Lower lobe of right lung (tissue), 2 donors: Measurements from ENCODE around the gene ZNF778. TPM values are rescaled to one million over a fixed set of nuclear protein-coding genes. Genes with fewer than 3 reads are reported as not detected.
A peak's percentile ranks its signal among the peaks of the same experiment; 100 is the strongest.

ENCODE experiments used
- ATAC-seq, 2 donors: fragments of 200-7000 bp; cut with Tn5 transposase; one replicate each; pipeline ENCODE4 v1.9.1; 2020 to 2022; ENCODE audit warnings: mild to moderate bottlenecking in 2 of 2, moderate library complexity in 2 of 2
- DNase-seq: peaks from one replicate; pipeline ENCODE4 v3.0.0-alpha.2; 2020
- H3K27ac ChIP-seq: fragments of 200-600 bp; one replicate; pipeline ENCODE4 v1.8.0; 2022
- H3K27me3 ChIP-seq: fragments of 200-600 bp; one replicate; pipeline ENCODE4 v1.8.0; 2022; ENCODE audit warnings: low read depth
- H3K36me3 ChIP-seq: fragments of 200-600 bp; one replicate; pipeline ENCODE4 v1.8.0; 2022; ENCODE audit warnings: mild to moderate bottlenecking
- H3K4me1 ChIP-seq: fragments of 200-600 bp; one replicate; pipeline ENCODE4 v1.8.0; 2022
- H3K4me3 ChIP-seq: fragments of 200-600 bp; one replicate; pipeline ENCODE4 v1.8.0; 2022; ENCODE audit warnings: mild to moderate bottlenecking
- H3K9me3 ChIP-seq: fragments of 200-600 bp; one replicate; pipeline ENCODE4 v1.8.0; 2022
- intact Hi-C: fragments of 100-400 bp; cut with DNase I; formaldehyde crosslinking; loops from one replicate; pipeline ENCODE4 v1.11.0; 2022
- total RNA-seq: library from RNA; stranded (reverse); fragmentation: NEBNext Ultra II Directional; extraction: Animal tissue kit (Norgen Biotek cat#: 25700); gene quantifications from one replicate; pipeline ENCODE4 v1.2.1, GENCODE V29; 2021
- TF ChIP-seq, protein P1 (sequence below): fragments of 200-600 bp; IDR thresholded peaks from one replicate; pipeline ENCODE4 v1.8.0; 2022; ENCODE audit warnings: antibody characterized with exemption, mild to moderate bottlenecking
- donor health status: DM: no; HTN: yes; CAD: no; lungs with severe emphysema.

Gene ZNF778
- total RNA-seq, 1 donor from 2014 or later: 9.7 TPM

DNA sequence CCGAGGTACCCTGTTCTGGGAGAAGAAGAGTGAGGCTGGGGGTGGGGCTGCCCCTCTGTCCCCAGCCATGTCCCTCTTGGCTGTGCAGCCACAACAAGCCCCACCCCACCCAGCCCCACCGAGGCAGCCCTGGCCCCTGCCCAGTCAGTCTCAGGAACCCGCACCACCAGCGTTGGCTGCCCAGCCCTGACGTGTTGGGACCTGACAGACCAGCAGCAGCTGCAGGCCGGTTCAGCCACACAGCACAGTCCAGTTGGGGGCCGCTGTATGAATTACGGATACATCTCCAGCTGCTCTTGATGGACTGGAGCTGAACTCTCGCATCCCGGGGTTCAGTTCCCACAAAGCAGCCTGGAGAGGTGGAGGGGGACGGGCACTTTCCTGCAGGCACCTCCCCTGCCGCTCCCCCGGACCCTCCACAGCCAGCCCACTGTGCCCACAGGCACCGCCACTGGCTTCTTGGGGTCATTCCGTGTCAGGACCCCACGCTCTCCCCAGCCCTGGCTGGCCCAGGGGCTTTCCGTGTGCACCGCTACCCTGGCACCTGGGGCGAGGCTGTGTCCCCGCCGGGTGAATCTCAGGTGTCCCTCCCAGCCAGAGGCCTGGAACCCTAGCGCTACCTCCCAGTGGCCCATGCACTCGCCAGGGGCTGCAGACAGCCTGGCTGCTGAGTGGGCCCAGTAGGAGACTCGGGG, 38.9 kb upstream of the ZNF778 start:
- Histone ChIP-seq H3K9me3 (no peaks in the 10 kb centered on the region), H3K27me3 (peaks cover 26% of the 10 kb centered on the region), H3K36me3 (no peaks in the 10 kb centered on the region), H3K27ac (no peak overlapping the region), H3K4me3 (no peak overlapping the region), H3K4me1 (no peaks in the 10 kb centered on the region)
- intact Hi-C loops: no loop called here
- TF ChIP-seq, protein P1, sequence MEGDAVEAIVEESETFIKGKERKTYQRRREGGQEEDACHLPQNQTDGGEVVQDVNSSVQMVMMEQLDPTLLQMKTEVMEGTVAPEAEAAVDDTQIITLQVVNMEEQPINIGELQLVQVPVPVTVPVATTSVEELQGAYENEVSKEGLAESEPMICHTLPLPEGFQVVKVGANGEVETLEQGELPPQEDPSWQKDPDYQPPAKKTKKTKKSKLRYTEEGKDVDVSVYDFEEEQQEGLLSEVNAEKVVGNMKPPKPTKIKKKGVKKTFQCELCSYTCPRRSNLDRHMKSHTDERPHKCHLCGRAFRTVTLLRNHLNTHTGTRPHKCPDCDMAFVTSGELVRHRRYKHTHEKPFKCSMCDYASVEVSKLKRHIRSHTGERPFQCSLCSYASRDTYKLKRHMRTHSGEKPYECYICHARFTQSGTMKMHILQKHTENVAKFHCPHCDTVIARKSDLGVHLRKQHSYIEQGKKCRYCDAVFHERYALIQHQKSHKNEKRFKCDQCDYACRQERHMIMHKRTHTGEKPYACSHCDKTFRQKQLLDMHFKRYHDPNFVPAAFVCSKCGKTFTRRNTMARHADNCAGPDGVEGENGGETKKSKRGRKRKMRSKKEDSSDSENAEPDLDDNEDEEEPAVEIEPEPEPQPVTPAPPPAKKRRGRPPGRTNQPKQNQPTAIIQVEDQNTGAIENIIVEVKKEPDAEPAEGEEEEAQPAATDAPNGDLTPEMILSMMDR: no peak
- DNase-seq (no peak), ATAC-seq (no peak)

DNA sequence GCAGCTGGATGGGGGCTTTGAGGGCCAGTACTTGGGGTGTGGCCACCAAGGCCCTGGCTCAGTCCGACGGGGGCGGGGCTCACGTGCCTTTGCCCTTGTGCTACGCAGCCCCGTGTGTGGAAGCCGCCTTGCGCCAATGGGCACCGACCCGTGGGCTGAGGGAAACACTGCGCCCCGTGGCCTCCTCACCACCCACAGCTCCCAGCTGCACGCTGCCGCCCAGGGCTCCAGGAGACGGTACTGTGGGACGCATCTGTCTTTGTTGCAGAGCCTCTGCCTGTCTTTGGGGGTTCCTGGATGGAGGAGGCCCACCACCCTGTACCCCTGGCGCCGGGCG, 38.4 kb upstream of the ZNF778 start:
- H3K36me3 ChIP-seq: no peaks in the 10 kb centered on the region
- intact Hi-C loops: no loop called here
- TF ChIP-seq, protein P1: no peak
- no peak for DNase-seq
- H3K4me3 ChIP-seq: no peak overlapping the region
- H3K4me1 ChIP-seq: no peaks in the 10 kb centered on the region
- H3K27ac ChIP-seq: no peak overlapping the region
- peaks cover 26% of the 10 kb centered on the region for H3K27me3 ChIP-seq
- H3K9me3 ChIP-seq: no peaks in the 10 kb centered on the region
- ATAC-seq: no peak

DNA sequence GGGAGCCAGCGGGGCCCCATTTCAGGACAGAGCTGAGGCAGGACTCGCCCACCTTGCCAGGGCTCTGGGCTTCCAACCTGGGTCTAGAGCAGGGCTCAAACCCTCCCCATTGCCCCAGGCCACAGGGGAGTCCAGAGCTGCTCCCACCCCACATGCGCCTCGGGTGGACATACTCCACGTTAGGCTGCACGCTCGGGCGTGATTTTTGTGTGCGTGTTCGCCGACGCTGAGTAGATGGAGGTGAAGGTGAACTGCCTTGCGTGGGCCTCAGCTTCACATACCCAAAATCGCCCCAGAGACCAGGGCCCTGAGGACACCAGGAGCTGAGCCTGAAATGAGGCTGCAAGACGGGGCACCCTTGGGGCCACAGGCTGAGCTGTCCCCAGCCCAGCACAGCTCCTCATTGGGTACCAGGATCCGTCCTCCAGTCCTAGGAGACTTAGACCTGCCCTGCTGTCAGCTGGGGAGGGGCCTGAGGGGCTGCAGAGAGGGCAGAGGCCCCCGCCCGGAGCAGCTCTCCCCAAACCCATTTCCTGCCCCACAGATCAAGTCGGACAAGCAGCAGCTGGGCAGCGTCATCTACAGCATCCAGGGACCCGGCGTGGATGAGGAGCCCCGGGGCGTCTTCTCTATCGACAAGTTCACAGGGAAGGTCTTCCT, 37.7 kb upstream of the ZNF778 start:
- TF ChIP-seq, protein P1: no peak
- ATAC-seq: no peak
- intact Hi-C loops: no loop called here

DNA sequence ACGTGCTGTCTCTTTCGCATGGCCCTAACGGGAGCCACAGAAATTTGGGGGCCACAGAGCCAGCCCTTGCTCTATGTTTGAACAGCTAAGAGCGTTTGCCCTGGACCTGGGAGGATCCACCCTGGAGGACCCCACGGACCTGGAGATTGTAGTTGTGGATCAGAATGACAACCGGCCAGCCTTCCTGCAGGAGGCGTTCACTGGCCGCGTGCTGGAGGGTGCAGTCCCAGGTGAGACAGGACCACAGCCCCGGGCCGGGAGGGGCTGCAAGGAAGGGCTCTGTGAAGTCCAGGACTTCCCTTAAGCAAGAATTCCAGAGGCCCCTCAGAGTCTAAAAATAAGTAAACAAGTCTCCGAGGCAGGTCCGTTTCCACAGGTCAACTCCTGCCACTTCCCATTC, 34.0 kb upstream of the ZNF778 start:
- no peak for DNase-seq
- intact Hi-C loops: no loop called here

More for the DNA sequence above, 37.7 kb upstream of the ZNF778 start:
- DNase-seq: no peak
- H3K27me3 ChIP-seq: peaks cover 26% of the 10 kb centered on the region
- no peaks in the 10 kb centered on the region for H3K9me3 ChIP-seq
- no peaks in the 10 kb centered on the region for H3K36me3 ChIP-seq
- no peak overlapping the region for H3K4me3 ChIP-seq
- H3K4me1 ChIP-seq: no peaks in the 10 kb centered on the region
- H3K27ac ChIP-seq: no peak overlapping the region

DNA sequence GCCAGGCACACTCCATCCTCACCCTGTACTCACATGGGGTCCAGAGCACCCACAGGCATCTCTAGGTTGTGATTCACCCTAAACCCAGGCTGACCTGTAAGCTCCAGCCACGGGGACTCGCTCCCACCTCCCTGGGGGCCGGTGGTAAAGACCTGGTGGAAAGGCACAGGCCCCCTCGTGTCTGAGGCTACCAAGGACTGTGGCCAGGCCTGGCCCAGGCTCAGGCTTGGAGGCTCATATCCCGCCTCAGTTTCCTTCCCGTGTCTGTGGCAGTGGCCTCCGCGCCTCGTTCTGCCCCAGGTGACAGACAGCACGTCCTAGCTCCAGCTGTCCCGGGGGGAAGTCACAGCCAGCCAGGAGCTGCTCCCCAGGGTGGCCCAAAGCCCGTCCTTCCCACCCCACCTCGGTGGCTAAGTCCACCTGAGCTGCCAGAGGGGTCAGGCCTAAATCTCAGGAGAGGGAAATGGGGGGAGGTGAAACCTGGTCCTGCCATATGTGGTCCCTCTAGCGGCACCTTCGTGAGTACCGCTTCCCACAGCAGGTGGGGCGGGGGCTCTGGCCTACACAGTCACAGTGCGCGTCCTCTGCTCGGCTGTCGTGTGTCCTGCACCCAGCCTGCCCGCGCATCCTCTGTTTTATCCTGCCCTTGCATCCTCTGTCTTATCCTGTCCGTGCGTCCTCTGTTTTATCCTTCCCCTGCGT, 33.4 kb upstream of the ZNF778 start:
- TF ChIP-seq, protein P1: no peak
- H3K27me3 ChIP-seq: peaks cover 4% of the 10 kb centered on the region
- no peak overlapping the region for H3K27ac ChIP-seq
- no peak for DNase-seq
- peak; percentile 6 to 14 for ATAC-seq
- H3K9me3 ChIP-seq: no peaks in the 10 kb centered on the region
- no peak overlapping the region for H3K4me3 ChIP-seq
- intact Hi-C loops: no loop called here
- no peaks in the 10 kb centered on the region for H3K36me3 ChIP-seq
- H3K4me1 ChIP-seq: no peaks in the 10 kb centered on the region

More for the DNA sequence above, 34.0 kb upstream of the ZNF778 start:
- Histone ChIP-seq H3K27ac (no peak overlapping the region), H3K9me3 (no peaks in the 10 kb centered on the region), H3K27me3 (peaks cover 4% of the 10 kb centered on the region), H3K36me3 (no peaks in the 10 kb centered on the region), H3K4me3 (no peak overlapping the region), H3K4me1 (no peaks in the 10 kb centered on the region)
- no peak for ATAC-seq
- TF ChIP-seq, protein P1: no peak
